ELF-1 (cell line): ENCODE measurements around the gene TRAPPC3L.

Experiments used
- DNase-seq: peaks from one replicate; pipeline ENCODE4 v3.0.0-alpha.2; 2016; ENCODE audit warnings: low read depth, low spot score

TRAPPC3L gene

DNA sequence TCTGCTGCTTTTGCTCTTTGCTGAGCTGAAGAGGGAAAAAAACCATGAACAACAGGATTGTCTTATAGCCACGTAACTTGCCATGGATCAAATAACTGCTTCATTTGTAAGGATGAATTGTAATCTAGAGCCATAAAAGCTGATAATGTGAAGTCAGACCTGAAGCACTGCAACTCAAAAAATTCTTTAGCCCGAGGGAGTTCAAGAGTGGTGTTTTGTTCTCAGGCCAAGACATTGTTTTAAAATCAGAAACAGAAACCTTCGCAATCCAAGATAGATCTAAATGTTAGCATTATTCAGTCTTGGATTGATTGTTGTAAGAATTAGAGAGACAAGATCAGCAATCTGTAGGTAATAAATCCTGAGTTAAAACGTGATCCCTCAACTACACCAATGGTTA is at the start of gene TRAPPC3L:
TSS of gene TRAPPC3L (minus strand) at position 34 of the 400 bp plus-strand sequence. CDS start 170 bp downstream, outside the sequence.
- DNase-seq = no peak

GRCh38 chr6:116595247-116595646 is 49.8 kb upstream of the TRAPPC3L start:
- DNase-seq = no peak

DNA sequence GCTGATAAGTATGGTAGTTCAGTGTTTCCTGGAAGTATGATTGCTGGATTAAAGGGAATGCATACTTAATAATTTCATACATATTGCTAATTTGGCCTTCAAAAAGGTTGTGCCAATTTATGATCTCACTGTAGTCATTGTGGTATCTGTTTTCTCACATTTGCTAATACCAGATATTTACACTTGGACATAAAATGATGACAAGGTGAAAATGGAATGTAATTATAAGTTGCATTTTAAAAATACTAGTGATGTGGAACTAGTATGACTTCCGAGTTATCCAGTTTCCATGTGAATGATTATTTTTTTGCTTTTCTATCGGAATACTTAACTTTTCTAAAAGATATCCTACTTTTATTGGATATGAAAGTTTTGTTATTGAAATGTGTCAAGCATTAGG is 41.3 kb upstream of the TRAPPC3L start:
- no peak for DNase-seq

- DNase-seq = no peak
Measured at GRCh38 chr6:116586276-116586675, 40.8 kb upstream of the TRAPPC3L start.

- no peak for DNase-seq
Measured at GRCh38 chr6:116580198-116580597, 34.7 kb upstream of the TRAPPC3L start.

DNA sequence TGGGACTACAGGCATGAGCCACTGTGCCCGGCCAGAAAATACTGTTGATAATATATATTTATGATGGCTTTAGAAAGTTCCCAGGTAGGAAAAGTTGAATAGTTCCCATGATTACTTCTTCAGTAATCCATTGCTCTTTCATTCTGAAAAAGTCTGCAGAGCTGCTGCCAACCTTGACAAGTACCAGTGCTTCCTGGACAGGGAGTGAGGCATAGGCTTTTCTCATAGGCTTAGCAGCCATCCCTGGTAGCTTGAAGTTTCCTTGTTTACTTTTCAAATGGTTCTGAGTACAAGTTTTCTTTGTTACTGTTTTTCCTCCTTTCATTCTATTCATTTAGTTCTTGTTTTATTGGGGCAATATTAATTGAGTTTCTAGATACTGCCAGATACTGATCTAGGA is 33.7 kb upstream of the TRAPPC3L start:
- DNase-seq = no peak

- DNase-seq = no peak
Measured at GRCh38 chr6:116578335-116578734, 32.9 kb upstream of the TRAPPC3L start.

DNA sequence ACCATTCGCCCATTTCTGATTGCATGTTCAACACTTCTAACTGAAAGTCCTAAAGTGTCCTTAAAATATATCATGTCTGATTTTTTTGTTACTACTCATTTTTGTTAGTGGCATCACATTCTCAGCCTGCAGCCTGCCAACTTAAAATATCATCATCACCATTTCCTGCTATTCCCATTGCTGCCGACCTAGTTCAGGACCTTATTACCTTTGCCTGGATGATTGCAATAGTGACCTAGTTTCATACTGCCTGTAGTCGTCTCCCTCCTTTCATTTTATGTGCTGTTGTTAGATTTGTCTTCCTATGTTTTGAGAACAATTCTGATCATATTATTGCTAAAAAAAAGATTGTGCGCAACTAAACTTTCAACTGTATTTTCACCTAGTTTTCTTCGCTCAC is 32.0 kb upstream of the TRAPPC3L start:
- no peak for DNase-seq

DNA sequence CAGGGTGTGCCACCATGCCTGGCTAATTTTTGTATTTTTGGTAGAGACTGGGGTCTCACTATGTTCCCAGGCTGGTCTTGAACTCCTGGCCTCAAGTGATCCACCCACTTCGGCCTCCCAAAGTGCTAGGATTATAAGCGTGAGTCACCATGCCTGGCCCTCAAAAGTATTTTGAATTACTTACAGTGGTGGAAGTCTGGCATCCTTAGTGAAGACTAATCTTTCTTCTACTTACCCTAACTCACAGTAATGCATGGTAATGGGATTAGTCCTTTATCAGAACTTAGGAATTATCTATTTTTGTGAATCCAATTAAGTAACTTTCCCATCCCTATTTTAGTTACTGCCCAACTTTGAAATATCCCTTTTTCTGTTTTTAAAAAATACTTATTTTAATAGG is 29.7 kb upstream of the TRAPPC3L start:
- no peak for DNase-seq

DNA sequence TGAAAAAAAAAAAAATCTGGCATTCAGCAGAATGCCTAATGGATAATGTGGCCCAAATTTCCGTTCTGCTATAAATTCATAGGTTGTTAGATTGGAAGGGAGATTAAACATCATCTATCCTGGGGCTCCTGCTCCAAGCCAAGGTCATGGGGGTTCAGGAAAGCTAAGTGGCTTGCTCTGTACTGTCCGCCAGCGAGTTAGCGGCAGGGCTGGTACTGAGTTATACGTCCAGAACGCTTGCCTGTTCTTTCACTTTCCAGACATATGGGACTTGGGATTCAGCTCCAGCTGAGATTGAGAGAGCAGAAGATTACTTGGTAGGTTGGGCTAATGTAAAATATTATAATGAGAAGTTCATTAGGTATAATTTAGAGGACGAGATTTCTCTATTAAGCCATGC is 26.7 kb upstream of the TRAPPC3L start:
- DNase-seq = peak; percentile 20

GRCh38 chr6:116571683-116572000 is 26.2 kb upstream of the TRAPPC3L start:
- DNase-seq = no peak

- DNase-seq = peak; percentile 99
Measured at GRCh38 chr6:116570856-116571682, 25.6 kb upstream of the TRAPPC3L start, which contains the start of gene RWDD1. Gene RWDD1, plus strand, starts transcription at chr6:116571504. Its CDS starts 79 bp downstream, at chr6:116571583.

DNA sequence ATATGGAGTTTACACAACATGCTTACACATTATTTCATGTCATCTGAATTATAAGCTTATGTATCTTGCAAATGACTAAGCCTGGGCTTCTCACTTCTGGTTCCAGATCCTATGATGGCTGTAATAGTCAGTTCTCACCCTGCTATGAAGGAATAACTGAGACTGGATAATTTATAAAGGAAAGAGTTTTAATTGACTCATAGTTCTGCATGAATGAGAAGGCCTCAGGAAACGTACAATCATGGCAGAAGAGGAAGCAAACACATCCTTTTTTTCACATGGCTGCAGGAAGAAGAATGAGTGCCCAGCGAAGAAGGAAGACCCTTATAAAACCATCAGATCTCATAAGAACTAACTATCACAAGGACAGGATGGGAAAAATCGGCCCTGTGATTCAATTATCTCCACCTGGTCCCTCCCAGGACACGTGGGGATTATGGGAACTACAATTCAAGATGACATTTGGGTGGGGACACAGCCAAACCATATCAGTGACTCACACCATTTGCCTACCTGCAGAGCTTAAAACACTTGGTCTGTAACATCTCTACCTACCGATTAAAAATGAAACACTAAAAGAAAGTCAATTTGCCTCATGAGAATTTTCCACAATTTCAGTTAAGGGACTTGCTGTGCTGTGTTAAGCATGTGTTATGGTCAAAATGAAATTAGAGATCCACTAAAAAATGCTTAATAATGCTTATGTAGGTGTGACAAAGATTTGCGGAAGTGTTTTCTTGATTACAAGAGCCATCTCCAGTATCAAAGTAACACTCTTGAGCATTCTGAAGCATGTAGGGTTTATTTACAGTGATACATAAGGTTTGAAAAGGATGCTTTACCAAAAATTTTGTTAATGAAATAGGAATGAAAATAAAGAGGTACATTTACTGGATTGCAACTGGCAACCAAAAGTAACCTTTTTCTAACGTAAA is 23.6 kb upstream of the TRAPPC3L start:
- no peak for DNase-seq

DNA sequence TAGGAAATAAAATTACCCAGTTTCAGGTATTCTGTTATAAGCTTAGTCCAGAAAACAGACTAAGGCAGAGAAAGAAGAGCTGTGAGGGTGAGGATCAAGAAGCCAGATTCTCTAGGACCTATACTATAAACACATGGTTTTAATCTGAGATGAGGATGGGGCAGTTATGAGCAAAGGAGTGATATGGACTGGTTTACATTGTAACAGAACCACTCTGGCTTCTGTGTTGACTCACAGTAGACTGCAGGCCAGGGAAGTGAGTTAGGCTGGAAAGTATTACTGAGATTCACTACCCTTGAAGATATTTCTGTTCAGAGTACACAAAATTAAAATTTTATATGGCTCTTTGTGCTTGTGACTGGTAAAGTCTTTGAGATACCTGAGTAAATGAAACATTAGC is 22.6 kb upstream of the TRAPPC3L start:
- no peak for DNase-seq

GRCh38 chr6:116564921-116565872 is 19.7 kb upstream of the TRAPPC3L start:
- no peak for DNase-seq

- DNase-seq = no peak
Measured at GRCh38 chr6:116564311-116564710, 18.8 kb upstream of the TRAPPC3L start.

- no peak for DNase-seq
Measured at GRCh38 chr6:116563830-116564229, 18.3 kb upstream of the TRAPPC3L start.

DNA sequence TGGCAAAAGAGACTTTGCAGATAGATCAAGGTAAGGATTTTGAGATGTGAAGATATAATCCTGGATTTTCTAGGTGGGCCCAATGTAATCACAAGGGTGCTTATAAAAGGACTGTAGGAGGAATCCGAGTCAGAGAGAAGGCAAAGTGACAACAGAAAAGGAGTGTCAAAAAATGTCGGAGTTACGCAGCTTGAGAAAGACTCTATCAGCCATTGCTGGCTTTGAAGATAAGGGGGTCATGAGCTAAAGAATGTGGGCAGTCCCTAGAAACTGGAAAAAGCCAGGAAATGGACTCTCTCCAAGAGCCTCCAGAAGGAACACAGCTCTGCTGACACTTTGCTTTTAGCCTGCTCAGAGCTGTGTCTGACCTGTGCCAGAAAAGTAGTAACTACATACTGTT is 17.1 kb upstream of the TRAPPC3L start:
- peak; percentile 10 for DNase-seq

- DNase-seq = no peak
Measured at GRCh38 chr6:116562019-116562403, 16.5 kb upstream of the TRAPPC3L start.

GRCh38 chr6:116561377-116562018 is 16.0 kb upstream of the TRAPPC3L start:
- DNase-seq = peak; percentile 72

- DNase-seq = no peak
Measured at GRCh38 chr6:116560130-116560529, 14.6 kb upstream of the TRAPPC3L start.
